Activated CD4-positive, CD25-positive, alpha-beta regulatory T cell (primary cell): ENCODE results near the gene TSPO2.

ENCODE experiments used
- DNase-seq, 4 experiments: peaks; one replicate each; lab custom pipeline; 2025; lab: John Stamatoyannopoulos, UW

Gene TSPO2

DNA sequence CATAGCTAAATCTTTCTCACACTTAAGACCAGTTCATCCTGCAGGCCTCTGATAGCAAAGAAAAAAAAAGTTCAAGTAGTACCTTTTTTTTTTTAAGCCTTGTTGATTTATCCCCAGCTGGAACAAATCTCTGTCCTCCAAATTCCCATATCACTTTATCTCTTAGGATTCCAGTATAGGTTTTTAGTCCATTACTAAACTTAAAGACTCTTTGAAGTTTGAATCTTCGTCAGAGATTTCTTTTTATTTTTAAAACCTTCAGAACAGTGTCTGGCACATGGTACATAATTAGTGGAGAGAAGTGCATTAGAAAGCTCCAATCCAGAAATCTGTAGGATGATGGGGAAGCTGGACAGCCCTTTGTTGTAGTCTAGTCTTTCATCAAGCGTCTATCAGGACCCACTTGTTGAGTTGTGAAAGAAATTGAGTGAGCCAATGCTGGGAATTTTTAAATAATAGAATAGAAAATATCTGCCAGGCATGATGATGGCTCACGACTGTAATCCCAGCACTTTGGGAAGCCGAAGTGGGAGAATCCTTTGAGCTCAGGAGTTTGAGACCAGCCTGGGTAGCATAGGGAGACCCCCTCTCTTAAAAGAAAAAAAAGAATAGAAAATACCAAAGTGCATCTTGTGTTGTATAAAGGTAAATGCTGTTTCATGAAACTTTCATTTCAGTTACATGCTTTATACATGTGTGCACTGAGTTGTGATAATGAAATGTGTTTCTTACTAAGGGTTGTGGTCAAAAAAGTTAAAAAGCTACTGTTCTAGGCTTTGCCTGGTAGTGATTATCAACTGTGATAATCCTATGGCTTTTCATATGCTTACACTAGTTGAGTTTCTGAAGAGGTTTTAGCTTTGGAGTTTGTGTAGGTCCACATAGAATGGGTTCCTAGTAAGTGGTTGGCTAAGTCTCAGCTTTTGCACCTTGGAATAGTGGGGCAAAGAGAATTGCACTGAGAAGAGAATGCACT, 33.7 kb downstream of the TSPO2 start:
- no peak for DNase-seq

DNA sequence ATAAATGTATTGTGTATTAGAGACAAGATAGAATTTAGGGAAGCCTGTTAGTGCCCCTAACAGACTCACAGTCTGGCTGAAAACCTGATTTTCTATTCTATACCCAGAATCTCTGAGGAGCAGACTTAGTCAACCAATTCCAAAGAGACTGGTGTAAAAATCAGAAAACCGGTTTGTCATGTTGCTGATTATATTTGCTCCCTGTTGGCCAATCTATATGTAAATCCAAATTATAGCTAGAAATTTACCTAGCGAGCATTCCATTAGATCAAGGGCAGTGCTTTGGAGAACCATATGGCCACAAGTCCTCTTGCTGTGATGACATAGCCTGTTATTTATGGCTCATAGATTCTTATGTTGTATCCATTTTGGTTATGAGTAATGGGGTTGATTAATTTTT, 35.3 kb downstream of the TSPO2 start:
- DNase-seq: no peak

DNA sequence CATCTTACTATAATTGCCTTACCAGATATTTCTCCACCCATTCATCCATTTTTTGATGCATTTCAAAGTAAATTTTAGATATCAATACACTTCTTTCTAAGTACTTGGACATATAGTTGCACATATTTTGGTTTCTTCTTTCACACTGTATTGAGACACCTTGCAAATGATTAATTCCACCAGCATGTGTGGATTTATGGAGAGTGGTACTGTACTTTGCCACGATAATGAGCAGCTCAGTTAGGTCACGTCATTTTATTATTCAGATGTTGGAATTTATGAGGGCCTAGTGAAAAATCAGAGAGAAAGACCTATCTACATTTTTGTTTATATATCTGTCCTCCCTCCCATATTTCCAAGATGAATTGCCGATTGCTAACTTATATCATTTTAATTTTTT, 35.8 kb downstream of the TSPO2 start:
- no peak for DNase-seq

DNA sequence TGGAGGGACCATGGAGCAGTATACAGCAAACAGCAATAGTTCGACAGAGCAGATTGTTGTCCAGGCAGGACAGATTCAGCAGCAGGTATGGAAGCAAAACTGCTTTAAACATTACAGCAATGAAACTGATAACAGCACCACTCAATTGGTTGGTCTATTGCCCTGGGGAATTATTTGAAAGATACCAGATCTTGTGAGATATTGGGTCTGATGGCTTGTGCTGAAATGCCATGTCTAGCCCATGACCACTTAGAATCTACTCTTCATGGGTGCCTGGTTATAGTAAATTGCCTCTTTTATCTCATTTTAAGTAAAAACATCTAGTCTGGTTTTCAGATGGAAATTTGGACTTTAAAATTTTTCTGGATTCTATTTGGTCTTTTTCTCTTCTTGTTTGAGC, 36.8 kb downstream of the TSPO2 start:
- DNase-seq: no peak

DNA sequence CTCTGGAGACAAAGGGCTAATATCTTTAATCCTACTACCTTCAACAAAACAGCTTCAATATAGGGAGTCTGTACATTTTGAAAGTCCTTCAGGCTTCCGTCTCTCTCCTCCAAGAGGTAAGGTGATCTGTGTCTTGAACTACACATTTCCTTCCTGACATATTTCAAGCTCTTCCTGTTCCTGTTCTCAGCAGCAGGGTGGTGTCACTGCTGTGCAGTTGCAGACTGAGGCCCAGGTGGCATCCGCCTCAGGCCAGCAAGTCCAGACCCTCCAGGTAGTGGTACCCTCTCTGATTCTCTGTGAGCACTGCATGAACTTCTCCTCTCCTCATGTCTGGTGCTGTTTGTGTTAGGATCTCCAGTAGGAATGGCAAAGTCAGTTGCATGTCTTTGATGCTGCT, 38.4 kb downstream of the TSPO2 start:
- no peak for DNase-seq

DNA sequence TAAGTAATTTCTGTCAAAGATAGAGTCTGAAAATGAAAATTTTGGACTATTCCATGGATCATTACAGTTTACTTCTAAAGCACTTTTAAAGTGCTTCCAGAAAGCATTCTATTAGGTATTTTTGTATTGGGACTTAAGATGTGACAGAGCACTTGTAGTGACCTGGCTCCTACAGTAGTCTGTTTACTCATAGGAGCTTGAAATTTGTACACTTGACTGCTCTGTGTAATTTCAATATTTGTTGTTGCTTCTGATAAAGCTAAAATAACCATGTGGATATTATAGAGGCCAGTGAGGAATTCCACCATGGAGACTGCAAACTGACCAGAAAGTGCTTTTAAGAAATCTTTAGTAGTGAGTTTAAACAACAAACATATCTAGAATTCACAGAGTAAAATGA, 40.8 kb downstream of the TSPO2 start:
- DNase-seq: no peak

DNA sequence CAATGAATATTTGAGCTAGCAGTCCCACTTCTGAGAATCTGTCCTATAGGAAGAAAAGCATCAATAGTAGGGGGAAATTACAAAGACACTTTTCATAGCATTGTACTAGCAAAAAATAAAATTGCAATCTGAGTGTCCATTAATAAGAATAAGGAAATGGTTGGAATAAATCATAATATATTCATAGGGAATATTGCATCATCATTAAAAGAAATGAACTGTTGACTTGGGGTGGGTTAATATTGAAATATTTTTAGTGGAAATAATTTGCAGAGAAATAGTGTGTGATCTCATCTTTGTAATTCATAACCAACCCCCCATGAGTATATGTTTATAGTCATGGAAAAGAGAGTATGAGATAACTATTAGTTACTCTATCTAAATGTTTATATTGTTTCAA, 42.9 kb downstream of the TSPO2 start:
- DNase-seq: no peak

DNA sequence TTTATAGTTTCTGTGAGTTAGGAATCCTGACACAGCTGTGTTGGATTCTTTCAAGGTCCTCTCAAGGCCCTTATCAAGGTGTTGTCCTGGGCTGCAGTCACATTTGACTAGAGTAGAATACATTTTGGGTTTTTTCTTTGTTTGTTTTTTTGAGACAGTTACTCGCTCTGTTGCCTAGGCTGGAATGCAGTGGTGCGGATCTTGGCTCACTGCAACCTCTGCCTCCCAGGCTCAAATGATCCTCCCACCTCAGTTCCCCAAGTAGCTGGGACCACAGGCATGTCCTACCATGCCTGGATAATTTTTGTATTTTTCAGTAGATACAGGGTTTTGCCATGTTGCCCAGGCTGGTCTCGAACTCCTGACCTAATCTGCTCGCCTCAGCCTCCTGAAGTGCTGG, 46.2 kb downstream of the TSPO2 start:
- no peak for DNase-seq

DNA sequence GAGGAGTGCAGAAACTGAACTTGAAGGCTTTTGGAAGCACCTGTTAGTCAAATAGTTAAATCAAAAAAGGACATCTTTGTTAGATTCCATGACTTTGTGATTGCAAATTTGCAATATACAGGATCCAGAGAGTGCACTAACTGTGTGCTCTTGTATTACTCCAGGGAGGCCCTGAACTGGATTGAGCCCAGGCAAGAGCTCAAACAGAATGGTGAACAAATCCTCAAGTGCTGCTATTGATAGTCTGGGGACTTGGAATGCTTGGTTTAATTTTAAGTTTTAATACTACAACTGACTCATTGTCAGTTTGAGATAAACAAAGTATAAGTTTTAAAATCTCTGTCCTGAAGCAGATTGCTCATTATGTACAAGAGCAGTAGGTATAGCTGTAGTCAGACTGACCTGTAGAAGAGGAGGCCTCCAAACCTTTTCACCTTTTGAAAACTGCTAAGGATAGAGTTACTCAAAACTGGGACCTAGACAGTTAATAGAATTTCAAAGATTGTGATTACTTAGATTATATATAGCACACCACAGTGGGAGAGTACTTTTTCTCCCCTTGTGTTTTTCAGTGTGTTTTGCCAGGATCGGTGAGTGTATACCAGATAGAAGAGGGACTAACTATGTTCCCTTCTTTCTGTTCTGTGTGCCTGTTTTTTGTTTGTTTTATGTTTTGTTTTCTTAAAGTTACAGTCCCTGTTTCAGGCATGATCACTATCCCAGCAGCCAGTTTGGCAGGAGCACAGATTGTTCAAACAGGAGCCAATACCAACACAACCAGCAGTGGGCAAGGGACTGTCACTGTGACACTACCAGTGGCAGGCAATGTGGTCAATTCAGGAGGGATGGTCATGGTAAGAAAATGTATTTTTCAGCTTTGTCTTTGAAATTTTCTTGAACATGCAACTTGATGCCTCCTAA, 48.8 kb downstream of the TSPO2 start:
- no peak for DNase-seq

DNA sequence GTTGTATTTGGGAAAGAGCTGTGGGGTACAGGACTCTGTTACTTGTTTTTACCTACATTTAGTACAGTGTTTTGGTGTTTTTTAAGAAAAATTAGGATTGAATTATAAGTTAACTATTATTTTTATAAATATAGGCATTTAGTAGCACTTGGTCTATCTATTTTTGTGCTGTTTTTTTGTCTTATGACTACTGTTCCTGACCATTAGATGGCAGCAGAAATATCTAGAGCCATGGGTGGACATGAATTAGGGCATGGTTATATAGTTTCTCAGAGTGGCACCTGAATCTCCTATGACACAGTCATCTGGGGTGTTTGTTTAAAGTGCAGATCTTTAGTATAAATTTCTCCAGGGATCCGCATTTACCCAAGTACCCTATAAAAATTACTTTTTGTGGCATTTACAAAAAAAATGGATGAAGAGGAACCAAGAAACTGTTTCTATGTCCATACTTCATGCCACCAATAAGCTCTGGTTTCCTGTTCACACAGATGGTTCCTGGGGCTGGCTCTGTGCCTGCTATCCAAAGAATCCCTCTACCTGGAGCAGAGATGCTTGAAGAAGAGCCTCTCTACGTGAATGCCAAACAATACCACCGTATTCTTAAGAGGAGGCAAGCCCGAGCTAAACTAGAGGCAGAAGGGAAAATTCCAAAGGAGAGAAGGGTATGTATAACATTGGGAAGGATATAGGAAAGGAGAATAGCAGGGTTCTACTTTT, 50.3 kb downstream of the TSPO2 start:
- DNase-seq: no peak

DNA sequence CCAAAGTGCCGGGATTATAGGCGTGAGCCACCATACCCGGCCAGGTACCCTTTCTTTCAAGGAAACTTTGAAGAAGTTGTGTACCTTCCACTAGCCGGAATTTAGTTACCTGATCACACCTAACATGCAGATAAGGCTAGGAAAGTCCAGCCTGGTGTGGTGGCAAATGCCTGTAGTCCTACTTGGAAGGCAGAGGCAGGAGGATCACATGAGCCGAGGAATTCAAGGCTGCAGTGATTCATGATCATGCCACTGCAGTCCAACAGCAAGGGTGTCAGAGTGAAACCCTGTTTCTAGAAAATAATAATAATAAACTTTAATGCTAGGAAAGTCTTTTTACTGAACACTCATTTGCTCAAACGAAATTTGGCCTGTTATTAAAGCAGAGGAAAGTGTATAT, 51.5 kb downstream of the TSPO2 start:
- DNase-seq: no peak
